ENCODE data around the gene REXO1. TPM values are rescaled to one million over a fixed set of nuclear protein-coding genes. Genes with fewer than 3 reads are reported as not detected.

The REXO1 gene
- total RNA-seq, 1 experiment from 2014 or later, result 43.0 TPM

DNA sequence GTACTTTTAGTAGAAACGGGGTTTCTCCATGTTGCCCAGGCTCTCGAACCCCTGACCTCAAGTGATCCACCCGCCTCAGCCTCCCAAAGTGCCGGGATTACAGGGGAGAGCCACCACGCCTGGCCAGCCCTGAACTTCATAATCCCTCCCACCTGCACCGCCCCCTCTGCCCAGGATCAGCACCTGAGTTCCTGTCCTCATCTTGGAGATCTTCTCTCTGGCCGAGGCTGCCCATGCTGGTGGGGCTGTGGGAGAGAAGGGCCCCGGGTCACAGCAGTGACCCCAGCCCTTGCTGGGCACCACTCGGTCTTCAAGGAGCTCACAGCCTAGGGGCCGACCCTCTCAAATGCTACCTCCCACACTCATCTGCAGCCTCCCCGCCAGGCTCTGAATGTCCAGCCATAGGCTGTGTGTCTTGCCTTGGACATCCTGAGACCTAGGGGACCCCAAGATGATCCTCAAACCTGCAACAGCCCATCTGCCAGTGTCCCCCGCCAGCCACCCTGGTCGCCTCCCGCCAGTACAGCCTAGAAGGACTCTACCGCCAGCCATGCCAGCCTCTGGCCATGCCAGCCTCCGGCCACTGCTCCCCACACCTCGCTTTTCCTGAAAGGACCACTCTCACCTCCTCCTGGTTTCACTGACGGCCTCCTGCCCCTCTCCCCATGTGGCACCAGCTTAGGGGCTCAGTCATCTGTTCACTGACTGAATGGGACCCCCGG, 37.7 kb downstream of the REXO1 start:
- H3K27me3 Mint-ChIP-seq (ENCODE audit: insufficient read depth, unreplicated experiment), result no peaks in the 10 kb centered on the region
- peaks cover 12% of the 10 kb centered on the region for H3K36me3 Mint-ChIP-seq (ENCODE audit: insufficient read depth, unreplicated experiment)
- no peak overlapping the region for H3K27ac Mint-ChIP-seq (ENCODE audit: unreplicated experiment)
- no peaks in the 10 kb centered on the region for H3K9me3 ChIP-seq
- BruUV-seq (replicated peaks), result no TSS peak
- TF ChIP-seq, protein P1, sequence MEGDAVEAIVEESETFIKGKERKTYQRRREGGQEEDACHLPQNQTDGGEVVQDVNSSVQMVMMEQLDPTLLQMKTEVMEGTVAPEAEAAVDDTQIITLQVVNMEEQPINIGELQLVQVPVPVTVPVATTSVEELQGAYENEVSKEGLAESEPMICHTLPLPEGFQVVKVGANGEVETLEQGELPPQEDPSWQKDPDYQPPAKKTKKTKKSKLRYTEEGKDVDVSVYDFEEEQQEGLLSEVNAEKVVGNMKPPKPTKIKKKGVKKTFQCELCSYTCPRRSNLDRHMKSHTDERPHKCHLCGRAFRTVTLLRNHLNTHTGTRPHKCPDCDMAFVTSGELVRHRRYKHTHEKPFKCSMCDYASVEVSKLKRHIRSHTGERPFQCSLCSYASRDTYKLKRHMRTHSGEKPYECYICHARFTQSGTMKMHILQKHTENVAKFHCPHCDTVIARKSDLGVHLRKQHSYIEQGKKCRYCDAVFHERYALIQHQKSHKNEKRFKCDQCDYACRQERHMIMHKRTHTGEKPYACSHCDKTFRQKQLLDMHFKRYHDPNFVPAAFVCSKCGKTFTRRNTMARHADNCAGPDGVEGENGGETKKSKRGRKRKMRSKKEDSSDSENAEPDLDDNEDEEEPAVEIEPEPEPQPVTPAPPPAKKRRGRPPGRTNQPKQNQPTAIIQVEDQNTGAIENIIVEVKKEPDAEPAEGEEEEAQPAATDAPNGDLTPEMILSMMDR (IDR thresholded peaks at IDR 0.05; ENCODE audit: insufficient read depth in 1 of 2, low read depth in 1 of 2, low read length in 1 of 2, severe bottlenecking in 1 of 2, unreplicated experiment in 1 of 2), result no peak
- H3K27me3 ChIP-seq (replicated peaks; ENCODE audit: control insufficient read depth, insufficient read depth, low read length), result no peaks in the 10 kb centered on the region; the same call in 1 of the 2 replicates
- H3K4me3 ChIP-seq (ENCODE audit: low read depth, low read length), result no peak overlapping the region
- intact Hi-C loops (cut with micrococcal nuclease; ENCODE audit: unreplicated experiment), result no loop called here
- H3K4me1 ChIP-seq, result no peaks in the 10 kb centered on the region
- POLR2A ChIA-PET, result no interaction called here
- no peak for DNase-seq
- no peaks in the 10 kb centered on the region for H3K4me1 Mint-ChIP-seq (ENCODE audit: low read depth, unreplicated experiment)
- H3K9me3 Mint-ChIP-seq (ENCODE audit: unreplicated experiment), result no peaks in the 10 kb centered on the region
- H3K4me3 Mint-ChIP-seq (ENCODE audit: unreplicated experiment), result no peak overlapping the region
- CTCF ChIA-PET, result no interaction called here
- H3K36me3 ChIP-seq (ENCODE audit: control insufficient read depth, insufficient read depth, low read length), result no peaks in the 10 kb centered on the region

DNA sequence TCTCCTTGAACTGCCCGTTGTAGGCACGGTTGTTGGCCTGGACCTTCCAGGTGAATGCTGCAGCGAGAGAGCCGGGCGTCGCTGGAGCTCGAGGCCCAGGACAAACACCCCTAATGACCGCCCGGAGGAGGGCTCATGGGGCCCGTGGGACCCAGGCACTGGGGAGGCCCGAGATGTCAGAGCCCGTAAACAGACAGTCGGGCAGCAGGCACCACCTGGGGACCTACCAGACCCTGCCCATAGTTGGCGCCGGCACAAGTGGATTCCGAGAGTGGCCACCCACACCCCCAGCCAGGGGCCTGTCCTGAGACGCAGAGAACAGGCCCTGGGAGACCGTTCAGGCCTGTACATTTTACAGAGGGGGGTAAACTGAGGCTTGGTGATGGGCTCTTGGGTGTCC, 38.6 kb downstream of the REXO1 start:
- POLR2A ChIA-PET, result no interaction called here
- H3K36me3 Mint-ChIP-seq (ENCODE audit: insufficient read depth, unreplicated experiment), result peaks cover 12% of the 10 kb centered on the region
- no TSS peak for BruUV-seq (replicated peaks)
- Histone ChIP-seq H3K4me3 (ENCODE audit: low read depth, low read length) (no peak overlapping the region), H3K9me3 (no peaks in the 10 kb centered on the region), H3K36me3 (ENCODE audit: control insufficient read depth, insufficient read depth, low read length) (no peaks in the 10 kb centered on the region), H3K27me3 (replicated peaks; ENCODE audit: control insufficient read depth, insufficient read depth, low read length) (no peaks in the 10 kb centered on the region; the same call in 1 of the 2 replicates), H3K4me1 (no peaks in the 10 kb centered on the region)
- H3K4me1 Mint-ChIP-seq (ENCODE audit: low read depth, unreplicated experiment), result no peaks in the 10 kb centered on the region
- TF ChIP-seq, protein P1 (IDR thresholded peaks at IDR 0.05; ENCODE audit: insufficient read depth in 1 of 2, low read depth in 1 of 2, low read length in 1 of 2, severe bottlenecking in 1 of 2, unreplicated experiment in 1 of 2), result no peak
- intact Hi-C loops (cut with micrococcal nuclease; ENCODE audit: unreplicated experiment), result no loop called here
- no peak for DNase-seq
- H3K27me3 Mint-ChIP-seq (ENCODE audit: insufficient read depth, unreplicated experiment), result no peaks in the 10 kb centered on the region
- no peak overlapping the region for H3K27ac Mint-ChIP-seq (ENCODE audit: unreplicated experiment)
- CTCF ChIA-PET, result interaction anchor here (1.1 kb wide), 1 partner anchor 137 kb away, joined by 3 read pairs; no protein-coding TSS in a partner anchor
- H3K4me3 Mint-ChIP-seq (ENCODE audit: unreplicated experiment), result no peak overlapping the region
- no peaks in the 10 kb centered on the region for H3K9me3 Mint-ChIP-seq (ENCODE audit: unreplicated experiment)

DNA sequence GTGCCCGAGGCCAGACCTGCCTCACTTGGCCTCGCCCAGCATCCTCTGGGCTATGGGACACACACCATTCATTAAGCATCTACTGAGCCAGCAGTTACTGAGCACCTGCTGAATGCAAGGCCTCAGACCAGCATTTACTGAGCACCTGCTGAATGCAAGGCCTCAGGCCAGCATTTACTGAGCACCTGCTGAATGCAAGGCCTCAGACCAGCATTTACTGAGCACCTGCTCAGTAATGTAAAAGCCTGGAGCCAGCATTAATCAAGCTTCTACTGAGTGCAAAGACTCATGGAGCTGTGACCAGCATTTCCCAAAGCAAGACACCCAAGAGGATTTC, 39.9 kb downstream of the REXO1 start:
- TF ChIP-seq, protein P1 (IDR thresholded peaks at IDR 0.05; ENCODE audit: insufficient read depth in 1 of 2, low read depth in 1 of 2, low read length in 1 of 2, severe bottlenecking in 1 of 2, unreplicated experiment in 1 of 2), result no peak
- POLR2A ChIA-PET, result no interaction called here
- Mint-ChIP-seq H3K4me1 (ENCODE audit: low read depth, unreplicated experiment) (no peaks in the 10 kb centered on the region), H3K9me3 (ENCODE audit: unreplicated experiment) (no peaks in the 10 kb centered on the region), H3K4me3 (ENCODE audit: unreplicated experiment) (no peak overlapping the region), H3K27me3 (ENCODE audit: insufficient read depth, unreplicated experiment) (no peaks in the 10 kb centered on the region), H3K27ac (ENCODE audit: unreplicated experiment) (no peak overlapping the region), H3K36me3 (ENCODE audit: insufficient read depth, unreplicated experiment) (peaks cover 12% of the 10 kb centered on the region)
- intact Hi-C loops (cut with micrococcal nuclease; ENCODE audit: unreplicated experiment), result no loop called here
- BruUV-seq (replicated peaks), result no TSS peak
- no peaks in the 10 kb centered on the region for H3K36me3 ChIP-seq (ENCODE audit: control insufficient read depth, insufficient read depth, low read length)
- H3K27me3 ChIP-seq (replicated peaks; ENCODE audit: control insufficient read depth, insufficient read depth, low read length), result no peaks in the 10 kb centered on the region; the same call in 1 of the 2 replicates
- no peaks in the 10 kb centered on the region for H3K9me3 ChIP-seq
- DNase-seq, result no peak
- H3K4me1 ChIP-seq, result no peaks in the 10 kb centered on the region
- CTCF ChIA-PET, result no interaction called here
- H3K4me3 ChIP-seq (ENCODE audit: low read depth, low read length), result no peak overlapping the region
